Mesenchymal stem cell (in vitro differentiated cells and primary cell): ENCODE data around the gene MDFIC. TPM values are rescaled to one million over a fixed set of nuclear protein-coding genes. Genes with fewer than 3 reads are reported as not detected.
A peak's percentile ranks its signal among the peaks of the same experiment; 100 is the strongest.

ENCODE experiments used
- DNase-seq: peaks from one replicate; pipeline ENCODE4 v3.0.0-alpha.2; 2013
- H2AFZ ChIP-seq: one replicate; pipeline ENCODE4 v1.6.1; 2013; ENCODE audit warnings: low read depth, mild to moderate bottlenecking, control low read depth, inconsistent platforms, low read length, moderate library complexity
- H2AK5ac ChIP-seq: 2 replicates; pipeline ENCODE4 v1.6.1; 2013; ENCODE audit warnings: low read length, moderate library complexity, mild to moderate bottlenecking, inconsistent platforms; ENCODE audit not compliant: severe bottlenecking
- H2BK120ac ChIP-seq: one replicate; pipeline ENCODE4 v1.6.1; 2013; ENCODE audit warnings: low read depth, mild to moderate bottlenecking, inconsistent platforms, low read length, moderate library complexity
- H2BK12ac ChIP-seq, 2 experiments: one replicate each; pipeline ENCODE4 v1.6.1; 2013; ENCODE audit warnings: inconsistent platforms in 2 of 2, low read length in 2 of 2, mild to moderate bottlenecking in 2 of 2, moderate library complexity in 2 of 2, control low read depth in 1 of 2
- H2BK15ac ChIP-seq: one replicate; pipeline ENCODE4 v1.6.1; 2013; ENCODE audit warnings: mild to moderate bottlenecking, low read depth, inconsistent platforms; ENCODE audit not compliant: poor library complexity, severe bottlenecking
- H2BK5ac ChIP-seq: 2 replicates; pipeline ENCODE4 v1.6.1; 2013; ENCODE audit warnings: low read depth, mild to moderate bottlenecking, low read length, control low read depth, inconsistent platforms; ENCODE audit not compliant: poor library complexity, severe bottlenecking
- H3K14ac ChIP-seq, 2 experiments: one replicate each; pipeline ENCODE4 v1.6.1; 2013; ENCODE audit warnings: inconsistent platforms in 2 of 2, low read length in 2 of 2, control low read depth in 1 of 2, mild to moderate bottlenecking in 1 of 2, moderate library complexity in 1 of 2
- H3K18ac ChIP-seq, 2 experiments: one replicate each; pipeline ENCODE4 v1.6.1; 2013; ENCODE audit warnings: inconsistent platforms in 2 of 2, low read length in 2 of 2, control low read depth in 1 of 2, low read depth in 1 of 2, mild to moderate bottlenecking in 1 of 2
- H3K23ac ChIP-seq, 2 experiments: one replicate each; pipeline ENCODE4 v1.6.1; 2013; ENCODE audit warnings: inconsistent platforms in 2 of 2, low read length in 2 of 2, mild to moderate bottlenecking in 2 of 2, moderate library complexity in 2 of 2, control low read depth in 1 of 2
- H3K27ac ChIP-seq: 2 replicates; pipeline ENCODE4 v1.5.1; 2013; ENCODE audit warnings: mild to moderate bottlenecking, moderate library complexity, low read length, control low read depth, inconsistent platforms; ENCODE audit not compliant: poor library complexity, severe bottlenecking
- H3K27me3 ChIP-seq, 2 experiments: 2 replicates each; pipeline versions ENCODE4 v1.6.1 to v1.7.0; 2013; ENCODE audit warnings: low read length in 2 of 2, mild to moderate bottlenecking in 2 of 2, moderate library complexity in 2 of 2, control low read depth in 1 of 2, inconsistent platforms in 1 of 2; ENCODE audit not compliant: control insufficient read depth in 1 of 2, insufficient read depth in 1 of 2
- H3K36me3 ChIP-seq, 2 experiments: 2 replicates each; pipeline versions ENCODE4 v1.6.1 to v1.7.0; 2013; ENCODE audit warnings: low read length in 2 of 2, control low read depth in 1 of 2, inconsistent platforms in 1 of 2, low read depth in 1 of 2, mild to moderate bottlenecking in 1 of 2; ENCODE audit not compliant: insufficient read depth in 2 of 2, control insufficient read depth in 1 of 2
- H3K4ac ChIP-seq, 2 experiments: one replicate each; pipeline ENCODE4 v1.6.1; 2013; ENCODE audit warnings: inconsistent platforms in 2 of 2, low read length in 2 of 2, mild to moderate bottlenecking in 2 of 2, moderate library complexity in 2 of 2, control low read depth in 1 of 2, low read depth in 1 of 2
- H3K4me1 ChIP-seq: 2 replicates; pipeline ENCODE4 v1.6.1; 2013; ENCODE audit warnings: low read depth, low read length, control low read depth; ENCODE audit not compliant: control insufficient read depth, insufficient read depth
- H3K4me2 ChIP-seq: 2 replicates; pipeline ENCODE4 v1.6.1; 2013; ENCODE audit warnings: low read length, mild to moderate bottlenecking, inconsistent platforms; ENCODE audit not compliant: poor library complexity, severe bottlenecking
- H3K4me3 ChIP-seq, 2 experiments: 2 replicates each; pipeline versions ENCODE4 v1.5.1 to v1.7.0; 2013; ENCODE audit warnings: low read length in 2 of 2, mild to moderate bottlenecking in 2 of 2, control low read depth in 1 of 2, low read depth in 1 of 2; ENCODE audit not compliant: insufficient read depth in 1 of 2
- H3K79me1 ChIP-seq: replicated peaks from 2 replicates; pipeline ENCODE4 v1.6.1; 2013; ENCODE audit warnings: mild to moderate bottlenecking, control low read depth, low read length, inconsistent platforms; ENCODE audit not compliant: poor library complexity, severe bottlenecking
- H3K9ac ChIP-seq: 2 replicates; pipeline ENCODE4 v1.7.0; 2013; ENCODE audit warnings: mild to moderate bottlenecking, low read length, moderate library complexity
- H3K9me3 ChIP-seq: 2 replicates; pipeline ENCODE4 v1.7.0; 2013; ENCODE audit warnings: mild to moderate bottlenecking, low read length; ENCODE audit not compliant: control insufficient read depth
- H4K8ac ChIP-seq: one replicate; pipeline ENCODE4 v1.6.1; 2013; ENCODE audit warnings: inconsistent platforms, mild to moderate bottlenecking, low read length, moderate library complexity
- H4K91ac ChIP-seq: one replicate; pipeline ENCODE4 v1.6.1; 2013; ENCODE audit warnings: mild to moderate bottlenecking, low read length, inconsistent platforms
- WGBS: methylation state at CpG from one replicate; pipeline ENCODE4 v1.1.7; 2013; ENCODE audit warnings: mixed read lengths; 5-methylcytosine and 5-hydroxymethylcytosine counted together
- polyA plus RNA-seq, 2 experiments: library from polyadenylated mRNA; stranded (reverse); fragments of 200-250 nt; gene quantifications; one replicate each; pipeline ENCODE4 v1.2.3, GENCODE V29; 2013

The MDFIC gene
- polyA plus RNA-seq (2013, experiment 1 of 2): 19.8 TPM
- polyA plus RNA-seq (2013, experiment 2 of 2): 22.1 TPM

- peak within 1 kb of the TSS; percentile 81 to 87 for H3K4me3 ChIP-seq
- peak within 1 kb of the TSS; percentile 69 for H3K27ac ChIP-seq
- H3K27me3 ChIP-seq: no peaks in the 10 kb centered on the region
- peak within 1 kb of the TSS; percentile 97 for H3K9ac ChIP-seq
- WGBS: 2% methylated on average over 34 of the region's 55 CpGs
- peak within 1 kb of the TSS; percentile 93 for H4K91ac ChIP-seq
- peak within 1 kb of the TSS; percentile 75 to 84 for H2BK12ac ChIP-seq
- peak within 1 kb of the TSS; percentile 82 for H2BK120ac ChIP-seq
- no peaks in the 10 kb centered on the region for H3K9me3 ChIP-seq
- H4K8ac ChIP-seq: peak within 1 kb of the TSS; percentile 95
- peak; percentile 72 for DNase-seq
- peak within 1 kb of the TSS; percentile 83 for H2BK15ac ChIP-seq
- peaks cover 8% of the 10 kb centered on the region for H3K79me1 ChIP-seq
- H3K14ac ChIP-seq: peak within 1 kb of the TSS in 1 of 2 experiments; percentile 87
- H2AFZ ChIP-seq: peak within 1 kb of the TSS; percentile 88
- peak within 1 kb of the TSS; percentile 80 to 94 for H3K4ac ChIP-seq
- H3K18ac ChIP-seq: peak within 1 kb of the TSS; percentile 95
- H2BK5ac ChIP-seq: peak within 1 kb of the TSS; percentile 70
- no peak within 1 kb of the TSS for H2AK5ac ChIP-seq
- peak within 1 kb of the TSS; percentile 55 to 83 for H3K23ac ChIP-seq
- H3K36me3 ChIP-seq: peaks cover 0 to 14% of the 10 kb centered on the region in 2 experiments
- H3K4me2 ChIP-seq: peak within 1 kb of the TSS; percentile 70
- H3K4me1 ChIP-seq: peaks cover 4% of the 10 kb centered on the region
These were observed at the start of gene MDFIC for GRCh38 chr7:114922026-114922651. MDFIC (plus strand) TSS chr7:114922094; CDS start chr7:114923034, 940 bp downstream.

GRCh38 chr7:114874170-114874569 lies 47.7 kb upstream of the MDFIC start:
- 71% methylated on average over 1 of the region's 1 CpG for WGBS
- no peak overlapping the region for H3K18ac ChIP-seq
- peaks cover 14% of the 10 kb centered on the region for H3K9me3 ChIP-seq
- H3K79me1 ChIP-seq: no peaks in the 10 kb centered on the region
- no peaks in the 10 kb centered on the region for H3K4me1 ChIP-seq
- H2AFZ ChIP-seq: no peak overlapping the region
- H2BK12ac ChIP-seq: no peak overlapping the region
- no peak overlapping the region for H3K27ac ChIP-seq
- no peak overlapping the region for H3K14ac ChIP-seq
- H3K4me3 ChIP-seq: no peak overlapping the region
- no peak overlapping the region for H2BK5ac ChIP-seq
- H4K91ac ChIP-seq: no peak overlapping the region
- no peak overlapping the region for H3K23ac ChIP-seq
- no peak overlapping the region for H3K4me2 ChIP-seq
- no peaks in the 10 kb centered on the region for H3K27me3 ChIP-seq
- no peak overlapping the region for H2BK15ac ChIP-seq
- no peak overlapping the region for H3K4ac ChIP-seq
- no peak overlapping the region for H2BK120ac ChIP-seq
- H3K36me3 ChIP-seq: no peaks in the 10 kb centered on the region
- peak; percentile 36 for DNase-seq
- H3K9ac ChIP-seq: no peak overlapping the region
- no peak overlapping the region for H2AK5ac ChIP-seq
- H4K8ac ChIP-seq: no peak overlapping the region

- no peak overlapping the region for H3K4ac ChIP-seq
- H2BK5ac ChIP-seq: no peak overlapping the region
- H3K79me1 ChIP-seq: no peaks in the 10 kb centered on the region
- H3K36me3 ChIP-seq: no peaks in the 10 kb centered on the region
- no peaks in the 10 kb centered on the region for H3K4me1 ChIP-seq
- H2BK15ac ChIP-seq: no peak overlapping the region
- no peak overlapping the region for H2BK120ac ChIP-seq
- H3K9me3 ChIP-seq: peaks cover 20% of the 10 kb centered on the region
- H2AK5ac ChIP-seq: no peak overlapping the region
- DNase-seq: no peak
- H3K14ac ChIP-seq: no peak overlapping the region
- no peak overlapping the region for H3K4me2 ChIP-seq
- H4K8ac ChIP-seq: no peak overlapping the region
- H3K23ac ChIP-seq: no peak overlapping the region
- H3K9ac ChIP-seq: no peak overlapping the region
- no peak overlapping the region for H4K91ac ChIP-seq
- no peaks in the 10 kb centered on the region for H3K27me3 ChIP-seq
- no peak overlapping the region for H2AFZ ChIP-seq
- H3K4me3 ChIP-seq: no peak overlapping the region
- no peak overlapping the region for H3K18ac ChIP-seq
- H3K27ac ChIP-seq: no peak overlapping the region
- no peak overlapping the region for H2BK12ac ChIP-seq
These were observed 46.7 kb upstream of the MDFIC start for GRCh38 chr7:114875186-114875585.

GRCh38 chr7:114879554-114879953 lies 42.3 kb upstream of the MDFIC start:
- Histone ChIP-seq H4K91ac (no peak overlapping the region), H3K4ac (no peak overlapping the region), H2AK5ac (no peak overlapping the region), H2AFZ (no peak overlapping the region), H2BK15ac (no peak overlapping the region), H2BK5ac (no peak overlapping the region), H4K8ac (no peak overlapping the region), H3K4me1 (no peaks in the 10 kb centered on the region), H3K79me1 (no peaks in the 10 kb centered on the region), H2BK120ac (no peak overlapping the region), H3K27me3 (no peaks in the 10 kb centered on the region), H3K9me3 (peaks cover 20% of the 10 kb centered on the region), H3K23ac (no peak overlapping the region), H3K9ac (no peak overlapping the region), H3K18ac (no peak overlapping the region), H3K36me3 (no peaks in the 10 kb centered on the region), H3K4me2 (no peak overlapping the region), H3K27ac (no peak overlapping the region), H2BK12ac (no peak overlapping the region), H3K14ac (no peak overlapping the region), H3K4me3 (no peak overlapping the region)
- no peak for DNase-seq
- no CpG with 5 or more reads among the region's 1 CpG for WGBS
